Neural progenitor cell (in vitro differentiated cells): ENCODE measurements around the gene DIAPH3.

Source experiments
- EZH2 ChIP-seq: fragments of 200-600 bp; sonication (generic); IDR thresholded peaks from 2 replicates; pipeline ENCODE4 v1.6.1; 2017; ENCODE audit warnings: antibody characterized with exemption, mild to moderate bottlenecking, moderate library complexity
- TF ChIP-seq, protein P1 (sequence below): fragments of 200-600 bp; sonication (generic); IDR thresholded peaks from 2 replicates; pipeline ENCODE4 v1.5.1; 2017; ENCODE audit warnings: antibody characterized with exemption, mild to moderate bottlenecking

DNA sequence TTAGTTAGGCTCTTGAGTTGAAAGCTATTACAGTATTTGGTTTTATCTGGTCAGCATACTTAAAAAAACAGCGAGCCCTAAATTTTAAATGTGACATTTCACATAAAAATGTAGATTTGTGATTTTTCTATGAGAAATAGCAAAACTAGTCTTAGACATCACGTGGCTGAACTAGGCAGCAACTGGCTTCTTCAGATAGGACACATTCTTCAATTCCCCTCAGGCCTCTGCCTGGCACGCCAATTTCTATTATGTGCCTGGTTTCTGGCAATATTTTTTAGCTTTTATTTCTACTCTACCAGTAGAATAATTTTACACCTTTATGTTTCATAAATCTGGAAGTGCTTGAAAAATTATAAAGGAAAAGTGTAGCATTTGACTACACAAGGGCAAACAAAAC, 433.7 kb downstream of the DIAPH3 start:
- TF ChIP-seq, protein P1, sequence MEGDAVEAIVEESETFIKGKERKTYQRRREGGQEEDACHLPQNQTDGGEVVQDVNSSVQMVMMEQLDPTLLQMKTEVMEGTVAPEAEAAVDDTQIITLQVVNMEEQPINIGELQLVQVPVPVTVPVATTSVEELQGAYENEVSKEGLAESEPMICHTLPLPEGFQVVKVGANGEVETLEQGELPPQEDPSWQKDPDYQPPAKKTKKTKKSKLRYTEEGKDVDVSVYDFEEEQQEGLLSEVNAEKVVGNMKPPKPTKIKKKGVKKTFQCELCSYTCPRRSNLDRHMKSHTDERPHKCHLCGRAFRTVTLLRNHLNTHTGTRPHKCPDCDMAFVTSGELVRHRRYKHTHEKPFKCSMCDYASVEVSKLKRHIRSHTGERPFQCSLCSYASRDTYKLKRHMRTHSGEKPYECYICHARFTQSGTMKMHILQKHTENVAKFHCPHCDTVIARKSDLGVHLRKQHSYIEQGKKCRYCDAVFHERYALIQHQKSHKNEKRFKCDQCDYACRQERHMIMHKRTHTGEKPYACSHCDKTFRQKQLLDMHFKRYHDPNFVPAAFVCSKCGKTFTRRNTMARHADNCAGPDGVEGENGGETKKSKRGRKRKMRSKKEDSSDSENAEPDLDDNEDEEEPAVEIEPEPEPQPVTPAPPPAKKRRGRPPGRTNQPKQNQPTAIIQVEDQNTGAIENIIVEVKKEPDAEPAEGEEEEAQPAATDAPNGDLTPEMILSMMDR: no peak
- TF ChIP-seq EZH2: no peak
